ENCODE results near the gene GTF2A1.

The GTF2A1 gene

DNA sequence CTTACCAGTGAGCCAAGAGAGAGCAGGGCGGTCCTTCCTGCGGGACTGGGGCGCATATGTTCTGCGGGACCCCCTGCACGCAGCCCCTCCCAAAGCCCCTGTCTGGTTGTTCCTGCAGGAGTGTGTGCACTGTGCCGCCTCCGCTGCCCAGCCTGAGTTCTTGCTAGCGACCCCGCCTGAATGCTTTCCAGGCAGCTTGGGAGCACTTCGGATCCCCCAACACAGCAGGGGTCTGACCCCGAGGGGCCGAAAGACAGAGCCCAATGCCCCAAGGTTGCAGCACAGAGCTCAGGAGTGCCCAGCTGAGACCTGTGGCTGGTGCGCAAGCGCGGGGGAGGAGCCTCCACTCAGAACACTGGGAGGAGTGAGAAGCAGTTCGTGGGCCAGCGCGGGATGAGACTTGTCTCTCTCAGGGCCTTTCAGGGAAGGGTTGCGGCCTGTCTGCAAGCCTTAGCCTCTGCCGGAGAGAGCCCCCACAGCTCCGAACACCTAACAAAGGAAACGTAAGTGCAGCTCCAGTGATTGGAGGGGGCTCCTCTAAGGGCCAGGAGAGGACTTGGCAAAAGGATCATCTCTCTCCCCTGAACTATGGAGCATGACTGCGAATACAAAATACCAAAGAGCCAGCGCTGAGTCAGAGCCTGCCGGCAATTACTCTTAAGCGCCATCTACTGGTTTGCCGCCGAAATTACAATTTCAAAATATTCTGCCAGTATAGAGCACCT, 50.5 kb downstream of the GTF2A1 start:
- Histone ChIP-seq H4K91ac (ENCODE audit: low read depth, low read length) (peak overlapping the region; percentile 95), H3K9ac (ENCODE audit: low read length) (peak overlapping the region; percentile 97), H3K4me2 (ENCODE audit: low read length) (peak overlapping the region; percentile 67), H3K4me1 (ENCODE audit: control insufficient read depth in 1 of 2, insufficient read depth in 2 of 2, low read length in 2 of 2) (peaks cover 6 to 7% of the 10 kb centered on the region in 2 experiments), H3K79me2 (ENCODE audit: control insufficient read depth, insufficient read depth, low read length, poor library complexity) (peaks cover 4% of the 10 kb centered on the region), H2AFZ (ENCODE audit: insufficient read depth, low read length, poor library complexity) (peak overlapping the region; percentile 83), H3K18ac (ENCODE audit: low read length) (peak overlapping the region; percentile 93), H3K9me3 (ENCODE audit: insufficient read depth, low read depth, low read length) (no peaks in the 10 kb centered on the region), H4K12ac (ENCODE audit: low read depth, low read length) (peak overlapping the region; percentile 82), H3K27me3 (ENCODE audit: insufficient read depth, low read length) (no peaks in the 10 kb centered on the region), H2BK12ac (ENCODE audit: low read length) (peak overlapping the region; percentile 51), H2BK120ac (ENCODE audit: insufficient read depth, low read length, poor library complexity) (peak overlapping the region; percentile 87), H3K79me1 (ENCODE audit: low read length) (peaks cover 6% of the 10 kb centered on the region), H3K27ac (ENCODE audit: low read depth, low read length) (peak overlapping the region; percentile 94), H3K23ac (ENCODE audit: low read length) (no peak overlapping the region), H4K8ac (ENCODE audit: low read depth, low read length) (peak overlapping the region; percentile 96), H3K4ac (ENCODE audit: low read depth, low read length) (peak overlapping the region; percentile 72), H3K36me3 (ENCODE audit: control insufficient read depth in 1 of 2, insufficient read depth in 2 of 2, low read length in 2 of 2) (no peaks in the 10 kb centered on the region), H2AK5ac (ENCODE audit: low read length) (no peak overlapping the region), H3K14ac (ENCODE audit: low read length) (peak overlapping the region; percentile 91), H2BK5ac (ENCODE audit: low read depth, low read length, poor library complexity) (peak overlapping the region; percentile 97), H3K4me3 (ENCODE audit: low read depth, low read length) (peak overlapping the region; percentile 73)
- peak; percentile 86 to 91 for DNase-seq
- WGBS (ENCODE audit: extremely low coverage, insufficient coverage, insufficient read length) = no CpG with 5 or more reads among the region's 28 CpGs

DNA sequence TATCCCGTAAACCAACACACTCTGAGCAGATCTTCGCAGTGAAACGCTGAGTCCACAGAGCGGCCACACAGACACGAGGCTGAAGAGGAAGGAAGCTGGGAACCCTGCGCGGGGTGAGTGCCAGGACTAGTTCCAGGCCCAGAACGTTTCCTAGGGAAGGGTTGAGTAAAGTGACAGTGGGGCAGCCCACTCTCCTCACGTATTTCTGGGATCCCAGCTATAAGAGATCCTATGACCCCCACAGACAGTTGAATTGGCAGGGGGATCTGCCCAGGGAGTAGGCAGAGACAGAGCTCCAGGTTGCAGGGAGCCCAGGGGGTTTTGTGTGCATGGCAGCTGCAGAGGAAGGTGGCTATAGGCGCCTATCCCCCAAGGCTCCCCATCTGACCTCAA, 51.1 kb downstream of the GTF2A1 start:
- Histone ChIP-seq H3K36me3 (ENCODE audit: control insufficient read depth in 1 of 2, insufficient read depth in 2 of 2, low read length in 2 of 2) (no peaks in the 10 kb centered on the region), H2BK120ac (ENCODE audit: insufficient read depth, low read length, poor library complexity) (no peak overlapping the region), H2BK5ac (ENCODE audit: low read depth, low read length, poor library complexity) (no peak overlapping the region), H3K27me3 (ENCODE audit: insufficient read depth, low read length) (no peaks in the 10 kb centered on the region), H4K91ac (ENCODE audit: low read depth, low read length) (peak overlapping the region; percentile 67), H3K79me2 (ENCODE audit: control insufficient read depth, insufficient read depth, low read length, poor library complexity) (peaks cover 4% of the 10 kb centered on the region), H3K23ac (ENCODE audit: low read length) (no peak overlapping the region), H4K8ac (ENCODE audit: low read depth, low read length) (peak overlapping the region; percentile 96), H3K9ac (ENCODE audit: low read length) (peak overlapping the region; percentile 64), H3K27ac (ENCODE audit: low read depth, low read length) (no peak overlapping the region), H2BK12ac (ENCODE audit: low read length) (no peak overlapping the region), H3K4me3 (ENCODE audit: low read depth, low read length) (peak overlapping the region; percentile 73), H3K79me1 (ENCODE audit: low read length) (peaks cover 6% of the 10 kb centered on the region), H2AK5ac (ENCODE audit: low read length) (no peak overlapping the region), H3K4me1 (ENCODE audit: control insufficient read depth in 1 of 2, insufficient read depth in 2 of 2, low read length in 2 of 2) (peaks cover 6 to 7% of the 10 kb centered on the region in 2 experiments), H3K14ac (ENCODE audit: low read length) (peak overlapping the region; percentile 72), H4K12ac (ENCODE audit: low read depth, low read length) (peak overlapping the region; percentile 82), H3K9me3 (ENCODE audit: insufficient read depth, low read depth, low read length) (no peaks in the 10 kb centered on the region), H3K4ac (ENCODE audit: low read depth, low read length) (no peak overlapping the region), H2AFZ (ENCODE audit: insufficient read depth, low read length, poor library complexity) (peak overlapping the region; percentile 83), H3K18ac (ENCODE audit: low read length) (peak overlapping the region; percentile 80), H3K4me2 (ENCODE audit: low read length) (peak overlapping the region; percentile 67)
- no peak for DNase-seq
- no CpG with 5 or more reads among the region's 10 CpGs for WGBS (ENCODE audit: extremely low coverage, insufficient coverage, insufficient read length)

DNA sequence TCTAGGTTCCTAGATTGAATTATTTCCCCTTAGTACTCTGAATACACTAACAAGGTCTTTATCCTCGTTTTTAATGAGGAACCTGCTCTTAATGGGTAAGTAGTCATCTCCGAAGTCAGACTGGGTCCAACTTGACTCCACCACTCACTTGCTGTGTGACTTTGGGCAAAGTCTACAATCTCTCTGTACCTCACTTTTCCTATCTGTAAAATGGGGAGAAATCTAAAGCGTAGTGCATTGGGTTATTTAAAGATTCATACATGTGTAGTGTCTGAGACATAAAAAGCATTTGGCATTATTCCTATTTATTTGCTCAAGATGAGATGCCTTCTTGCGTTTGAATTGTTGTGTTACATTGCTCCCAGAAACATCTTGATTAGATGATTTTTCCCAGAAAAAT, 51.5 kb downstream of the GTF2A1 start:
- Histone ChIP-seq H3K27ac (ENCODE audit: low read depth, low read length) (no peak overlapping the region), H3K4me3 (ENCODE audit: low read depth, low read length) (no peak overlapping the region), H3K4ac (ENCODE audit: low read depth, low read length) (no peak overlapping the region), H3K9me3 (ENCODE audit: insufficient read depth, low read depth, low read length) (no peaks in the 10 kb centered on the region), H3K4me1 (ENCODE audit: control insufficient read depth in 1 of 2, insufficient read depth in 2 of 2, low read length in 2 of 2) (peaks cover 6 to 7% of the 10 kb centered on the region in 2 experiments), H3K79me1 (ENCODE audit: low read length) (peaks cover 6% of the 10 kb centered on the region), H2AFZ (ENCODE audit: insufficient read depth, low read length, poor library complexity) (no peak overlapping the region), H3K4me2 (ENCODE audit: low read length) (no peak overlapping the region), H3K23ac (ENCODE audit: low read length) (no peak overlapping the region), H3K18ac (ENCODE audit: low read length) (no peak overlapping the region), H2BK5ac (ENCODE audit: low read depth, low read length, poor library complexity) (no peak overlapping the region), H2BK12ac (ENCODE audit: low read length) (no peak overlapping the region), H3K9ac (ENCODE audit: low read length) (no peak overlapping the region), H4K8ac (ENCODE audit: low read depth, low read length) (no peak overlapping the region), H3K79me2 (ENCODE audit: control insufficient read depth, insufficient read depth, low read length, poor library complexity) (peaks cover 4% of the 10 kb centered on the region), H2BK120ac (ENCODE audit: insufficient read depth, low read length, poor library complexity) (no peak overlapping the region), H4K12ac (ENCODE audit: low read depth, low read length) (no peak overlapping the region), H2AK5ac (ENCODE audit: low read length) (no peak overlapping the region), H4K91ac (ENCODE audit: low read depth, low read length) (no peak overlapping the region), H3K14ac (ENCODE audit: low read length) (no peak overlapping the region), H3K36me3 (ENCODE audit: control insufficient read depth in 1 of 2, insufficient read depth in 2 of 2, low read length in 2 of 2) (no peaks in the 10 kb centered on the region), H3K27me3 (ENCODE audit: insufficient read depth, low read length) (no peaks in the 10 kb centered on the region)
- no CpG with 5 or more reads among the region's 4 CpGs for WGBS (ENCODE audit: extremely low coverage, insufficient coverage, insufficient read length)
- DNase-seq = no peak

DNA sequence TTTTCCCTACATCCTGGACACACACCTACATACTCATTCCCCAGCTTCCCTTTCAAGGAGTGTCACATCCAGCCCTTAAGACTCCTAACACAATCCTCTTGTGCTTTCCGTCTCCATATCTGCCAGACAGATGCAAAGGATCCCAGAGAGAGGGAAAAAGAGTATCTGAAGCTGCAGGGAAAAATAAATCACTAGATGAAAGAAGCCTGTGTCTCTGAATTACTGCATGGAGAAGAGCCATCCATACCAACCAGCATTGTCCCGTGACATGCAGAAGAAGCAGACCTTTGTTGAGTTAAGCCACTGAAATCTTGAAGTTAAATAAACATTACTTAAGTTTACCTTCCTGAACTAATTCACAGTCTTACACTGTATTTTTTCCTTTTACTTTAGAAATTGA, 54.6 kb downstream of the GTF2A1 start:
- Histone ChIP-seq H3K27me3 (ENCODE audit: insufficient read depth, low read length) (no peaks in the 10 kb centered on the region), H4K8ac (ENCODE audit: low read depth, low read length) (no peak overlapping the region), H2BK120ac (ENCODE audit: insufficient read depth, low read length, poor library complexity) (no peak overlapping the region), H3K4me1 (ENCODE audit: control insufficient read depth in 1 of 2, insufficient read depth in 2 of 2, low read length in 2 of 2) (peaks cover 3 to 6% of the 10 kb centered on the region in 2 experiments), H3K9ac (ENCODE audit: low read length) (no peak overlapping the region), H4K12ac (ENCODE audit: low read depth, low read length) (no peak overlapping the region), H2AFZ (ENCODE audit: insufficient read depth, low read length, poor library complexity) (no peak overlapping the region), H3K36me3 (ENCODE audit: control insufficient read depth in 1 of 2, insufficient read depth in 2 of 2, low read length in 2 of 2) (no peaks in the 10 kb centered on the region), H3K18ac (ENCODE audit: low read length) (no peak overlapping the region), H3K4me2 (ENCODE audit: low read length) (no peak overlapping the region), H2BK5ac (ENCODE audit: low read depth, low read length, poor library complexity) (no peak overlapping the region), H3K14ac (ENCODE audit: low read length) (no peak overlapping the region), H2AK5ac (ENCODE audit: low read length) (no peak overlapping the region), H3K4ac (ENCODE audit: low read depth, low read length) (no peak overlapping the region), H4K91ac (ENCODE audit: low read depth, low read length) (no peak overlapping the region), H2BK12ac (ENCODE audit: low read length) (no peak overlapping the region), H3K79me1 (ENCODE audit: low read length) (peaks cover 6% of the 10 kb centered on the region), H3K4me3 (ENCODE audit: low read depth, low read length) (no peak overlapping the region), H3K23ac (ENCODE audit: low read length) (no peak overlapping the region), H3K9me3 (ENCODE audit: insufficient read depth, low read depth, low read length) (no peaks in the 10 kb centered on the region), H3K27ac (ENCODE audit: low read depth, low read length) (no peak overlapping the region), H3K79me2 (ENCODE audit: control insufficient read depth, insufficient read depth, low read length, poor library complexity) (peaks cover 4% of the 10 kb centered on the region)
- no peak for DNase-seq
- no CpG with 5 or more reads among the region's 2 CpGs for WGBS (ENCODE audit: extremely low coverage, insufficient coverage, insufficient read length)

Measured in trophoblast cell (in vitro differentiated cells and primary cell).